ENCODE results near the gene OR2A14.
"Not testable (repeated sequence)": the region's sequence is repeated elsewhere in the genome, so short reads cannot be mapped to it uniquely, and the experiment has no call there.

Gene OR2A14

DNA sequence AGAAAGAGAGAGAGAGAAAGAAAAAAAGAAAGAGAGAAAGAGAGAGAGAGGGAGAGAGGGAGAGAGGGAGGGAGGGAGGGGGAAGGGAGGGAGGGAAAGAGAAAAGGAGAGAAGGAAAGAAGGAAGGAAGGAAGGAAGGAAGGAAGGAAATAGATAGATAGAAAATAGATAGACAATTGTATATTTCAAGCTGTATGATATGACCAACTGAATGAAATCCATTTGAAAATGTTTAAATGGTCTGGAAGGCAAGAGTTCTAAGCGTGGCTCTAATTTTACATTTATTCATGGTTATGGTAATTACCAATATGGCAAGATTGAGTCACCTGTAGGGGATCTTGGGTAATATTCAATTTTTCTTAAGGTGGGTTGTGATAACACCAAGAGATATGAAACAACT is 35.9 kb downstream of the OR2A14 start:
- no peak for DNase-seq

DNA sequence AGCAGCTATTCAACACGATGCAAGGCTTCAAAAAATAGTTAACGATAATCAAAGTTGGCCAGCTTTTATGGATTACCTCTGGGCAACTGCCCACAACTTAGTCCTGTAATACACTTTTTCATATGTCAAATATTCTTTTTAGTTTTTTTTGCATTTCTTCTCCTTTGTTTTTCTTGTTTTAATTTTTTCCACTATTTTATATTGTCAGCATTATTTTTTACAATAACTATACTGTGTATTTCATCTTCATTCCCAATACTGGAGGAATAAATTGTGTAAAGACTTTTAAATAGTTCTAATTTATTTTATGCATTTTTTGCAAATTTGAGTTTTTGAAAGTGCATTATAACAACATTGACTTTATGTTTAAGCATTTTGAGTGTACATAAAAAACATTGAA is 41.8 kb downstream of the OR2A14 start:
- no peak for DNase-seq

DNA sequence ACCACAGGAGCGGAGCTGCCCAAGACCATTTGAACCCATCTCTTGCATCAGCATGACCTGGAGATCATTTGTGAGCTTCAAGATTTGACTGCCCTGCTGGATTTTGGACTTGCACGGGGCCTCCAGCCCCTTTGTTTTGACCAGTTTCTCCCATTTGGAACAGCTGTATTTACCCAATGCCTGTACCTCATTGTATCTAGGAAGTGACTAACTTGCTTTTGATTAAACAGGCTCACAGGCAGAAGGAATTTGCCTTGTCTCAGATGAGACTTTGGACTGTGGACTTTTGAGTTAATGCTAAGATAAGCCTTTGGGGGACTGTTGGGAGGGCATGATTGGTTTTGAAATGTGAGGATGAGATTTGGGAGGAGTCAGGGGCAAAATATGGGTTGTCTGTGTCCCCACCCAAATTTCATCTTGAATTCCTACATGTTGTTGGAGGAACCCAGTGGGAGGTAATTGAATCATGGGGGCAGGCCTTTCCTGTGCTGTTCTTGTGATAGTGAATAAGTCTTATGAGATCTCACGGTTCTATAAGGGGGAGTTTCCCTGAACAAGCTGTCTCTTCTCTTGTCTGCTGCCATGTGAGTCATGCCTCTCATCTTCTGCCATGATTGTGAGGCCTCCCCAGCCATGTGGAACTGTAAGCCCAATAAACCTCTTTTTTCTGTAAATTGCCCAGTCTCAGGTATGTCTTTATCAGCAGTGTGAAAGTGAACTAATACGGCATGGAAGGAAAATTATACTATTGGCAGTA is 48.8 kb downstream of the OR2A14 start:
- DNase-seq: not testable (repeated sequence)

DNA sequence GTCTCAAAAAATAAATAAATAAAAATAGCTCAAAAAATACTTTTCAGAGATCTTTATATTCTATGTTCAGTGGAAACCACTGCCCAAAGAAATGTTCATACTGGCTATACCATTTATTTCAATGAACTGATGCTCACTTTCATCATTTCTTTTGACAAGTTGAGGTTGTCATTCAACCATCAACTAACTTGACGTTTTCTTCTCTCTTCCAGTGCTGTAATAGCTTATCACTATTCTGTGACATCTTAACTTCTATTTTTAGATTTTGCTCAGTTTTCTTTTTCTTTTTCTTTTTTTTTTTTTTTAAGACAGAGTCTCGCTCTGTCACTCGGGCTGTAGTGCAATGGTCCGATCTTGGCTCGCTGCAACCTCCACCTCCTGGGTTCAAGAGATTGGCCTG is 51.6 kb downstream of the OR2A14 start:
- no peak for DNase-seq

GRCh38 chr7:144178380-144179164 is 55.6 kb downstream of the OR2A14 start:
- DNase-seq: peak; percentile 38

GRCh38 chr7:144179165-144179479 is 56.1 kb downstream of the OR2A14 start:
- DNase-seq: not testable (repeated sequence)
